ENCODE results near the gene FGGY.

The FGGY gene

GRCh38 chr1:59497616-59498015 lies 200.7 kb downstream of the FGGY start:
- Histone ChIP-seq H3K27ac (no peak overlapping the region), H3K9me3 (ENCODE audit: severe bottlenecking) (peaks cover 11% of the 10 kb centered on the region), H3K4me3 (ENCODE audit: low read depth, low read length) (no peak overlapping the region), H3K36me3 (no peaks in the 10 kb centered on the region), H3K27me3 (ENCODE audit: insufficient read depth, low read depth, severe bottlenecking) (no peaks in the 10 kb centered on the region)
- DNase-seq = no peak
- TF ChIP-seq CTCF (IDR thresholded peaks at IDR 0.05; ENCODE audit: low read depth, low read length) = no peak

GRCh38 chr1:59498640-59499039 lies 201.7 kb downstream of the FGGY start:
- no peaks in the 10 kb centered on the region for H3K27me3 ChIP-seq (ENCODE audit: insufficient read depth, low read depth, severe bottlenecking)
- no peaks in the 10 kb centered on the region for H3K36me3 ChIP-seq
- no peak for TF ChIP-seq CTCF (IDR thresholded peaks at IDR 0.05; ENCODE audit: low read depth, low read length)
- no peak overlapping the region for H3K4me3 ChIP-seq (ENCODE audit: low read depth, low read length)
- DNase-seq = no peak
- H3K27ac ChIP-seq = no peak overlapping the region
- H3K9me3 ChIP-seq (ENCODE audit: severe bottlenecking) = peaks cover 11% of the 10 kb centered on the region

- Histone ChIP-seq H3K36me3 (no peaks in the 10 kb centered on the region), H3K27ac (no peak overlapping the region), H3K4me3 (ENCODE audit: low read depth, low read length) (no peak overlapping the region), H3K9me3 (ENCODE audit: severe bottlenecking) (peaks cover 11% of the 10 kb centered on the region), H3K27me3 (ENCODE audit: insufficient read depth, low read depth, severe bottlenecking) (no peaks in the 10 kb centered on the region)
- no peak for DNase-seq
- no peak for TF ChIP-seq CTCF (IDR thresholded peaks at IDR 0.05; ENCODE audit: low read depth, low read length)
Observed at GRCh38 chr1:59499273-59499942, 202.5 kb downstream of the FGGY start.

GRCh38 chr1:59499943-59500569 lies 203.2 kb downstream of the FGGY start:
- H3K9me3 ChIP-seq (ENCODE audit: severe bottlenecking) = peaks cover 11% of the 10 kb centered on the region
- no peak for DNase-seq
- H3K36me3 ChIP-seq = no peaks in the 10 kb centered on the region
- H3K27ac ChIP-seq = no peak overlapping the region
- H3K27me3 ChIP-seq (ENCODE audit: insufficient read depth, low read depth, severe bottlenecking) = no peaks in the 10 kb centered on the region
- no peak for TF ChIP-seq CTCF (IDR thresholded peaks at IDR 0.05; ENCODE audit: low read depth, low read length)
- H3K4me3 ChIP-seq (ENCODE audit: low read depth, low read length) = no peak overlapping the region

- TF ChIP-seq CTCF (IDR thresholded peaks at IDR 0.05; ENCODE audit: low read depth, low read length) = no peak
- H3K27me3 ChIP-seq (ENCODE audit: insufficient read depth, low read depth, severe bottlenecking) = no peaks in the 10 kb centered on the region
- no peak overlapping the region for H3K4me3 ChIP-seq (ENCODE audit: low read depth, low read length)
- no peak overlapping the region for H3K27ac ChIP-seq
- H3K36me3 ChIP-seq = no peaks in the 10 kb centered on the region
- no peak for DNase-seq
- H3K9me3 ChIP-seq (ENCODE audit: severe bottlenecking) = peaks cover 6% of the 10 kb centered on the region
Observed at GRCh38 chr1:59500950-59501742, 204.3 kb downstream of the FGGY start.
